Testis (tissue), 2 donors: ENCODE data around the gene NOTO.
"Not testable (repeated sequence)": the region's sequence is repeated elsewhere in the genome, so short reads cannot be mapped to it uniquely, and the experiment has no call there.

Source experiments
- CTCF ChIP-seq, 3 experiments: fragments of 450-650 bp in 2 of 3; fragments of 200-600 bp in 1 of 3; sonication (generic) in 1 of 3; IDR thresholded peaks; one replicate each; pipeline ENCODE4 v1.5.1; 2016 to 2019; ENCODE audit warnings: antibody characterized with exemption in 3 of 3, mild to moderate bottlenecking in 2 of 3, moderate library complexity in 1 of 3
- POLR2A ChIP-seq: fragments of 450-650 bp; IDR thresholded peaks from one replicate; pipeline ENCODE4 v1.6.1; 2017; ENCODE audit warnings: antibody characterized with exemption, mild to moderate bottlenecking, moderate library complexity

- TF ChIP-seq POLR2A; CTCF (IDR thresholded peaks at IDR 0.05): not testable (repeated sequence)
Observed at GRCh38 chr2:73170341-73170740, 32.0 kb upstream of the NOTO start.
